ENCODE measurements around the gene TJP3.

TJP3 gene

GRCh38 chr19:3699741-3700241 is 8.4 kb upstream of the TJP3 start:
- Mint-ChIP-seq H3K9me3 (no peaks in the 10 kb centered on the region), H3K27me3 (ENCODE audit: low read depth, poor library complexity) (no peaks in the 10 kb centered on the region), H3K27ac (no peak overlapping the region), H3K36me3 (ENCODE audit: low read depth) (no peaks in the 10 kb centered on the region), H3K4me1 (peaks cover 32% of the 10 kb centered on the region), H3K4me3 (peak overlapping the region; percentile 90)
- TF ChIP-seq CTCF (IDR thresholded peaks at IDR 0.05) = no peak
- no peak for DNase-seq

- TF ChIP-seq CTCF (IDR thresholded peaks at IDR 0.05) = peak; percentile 49
- Mint-ChIP-seq H3K27ac (peak within 1 kb of the TSS; percentile 79), H3K27me3 (ENCODE audit: low read depth, poor library complexity) (no peaks in the 10 kb centered on the region), H3K4me1 (peaks cover 32% of the 10 kb centered on the region), H3K4me3 (peak within 1 kb of the TSS; percentile 90), H3K36me3 (ENCODE audit: low read depth) (no peaks in the 10 kb centered on the region), H3K9me3 (no peaks in the 10 kb centered on the region)
- peak; percentile 98 for DNase-seq
These were observed 7.7 kb upstream of the TJP3 start, which contains the start of gene PIP5K1C for GRCh38 chr19:3700242-3701032. Gene PIP5K1C (minus strand): TSS chr19:3700468. CDS start chr19:3700390, 78 bp downstream.

- TF ChIP-seq CTCF (IDR thresholded peaks at IDR 0.05) = no peak
- no peaks in the 10 kb centered on the region for H3K27me3 Mint-ChIP-seq (ENCODE audit: low read depth, poor library complexity)
- no peaks in the 10 kb centered on the region for H3K36me3 Mint-ChIP-seq (ENCODE audit: low read depth)
- no peak overlapping the region for H3K27ac Mint-ChIP-seq
- peaks cover 29% of the 10 kb centered on the region for H3K4me1 Mint-ChIP-seq
- no peak for DNase-seq
- no peaks in the 10 kb centered on the region for H3K9me3 Mint-ChIP-seq
- H3K4me3 Mint-ChIP-seq = no peak overlapping the region
These were observed 7.0 kb upstream of the TJP3 start for GRCh38 chr19:3701200-3701599.

- Mint-ChIP-seq H3K27me3 (ENCODE audit: low read depth, poor library complexity) (peaks cover 40% of the 10 kb centered on the region), H3K4me1 (peaks cover 23% of the 10 kb centered on the region), H3K4me3 (no peak overlapping the region), H3K27ac (no peak overlapping the region), H3K9me3 (no peaks in the 10 kb centered on the region), H3K36me3 (ENCODE audit: low read depth) (no peaks in the 10 kb centered on the region)
- no peak for TF ChIP-seq CTCF (IDR thresholded peaks at IDR 0.05)
- no peak for DNase-seq
These were observed 347 bp upstream of the TJP3 start for GRCh38 chr19:3707868-3708206.

- no peaks in the 10 kb centered on the region for H3K9me3 Mint-ChIP-seq
- no peak for TF ChIP-seq CTCF (IDR thresholded peaks at IDR 0.05)
- no peak overlapping the region for H3K27ac Mint-ChIP-seq
- no peak overlapping the region for H3K4me3 Mint-ChIP-seq
- peaks cover 50% of the 10 kb centered on the region for H3K27me3 Mint-ChIP-seq (ENCODE audit: low read depth, poor library complexity)
- no peak for DNase-seq
- peaks cover 30% of the 10 kb centered on the region for H3K4me1 Mint-ChIP-seq
- H3K36me3 Mint-ChIP-seq (ENCODE audit: low read depth) = no peaks in the 10 kb centered on the region
These were observed 2.2 kb downstream of the TJP3 start for GRCh38 chr19:3710265-3710812.
